ENCODE results near the gene CHRNB1.

DNA sequence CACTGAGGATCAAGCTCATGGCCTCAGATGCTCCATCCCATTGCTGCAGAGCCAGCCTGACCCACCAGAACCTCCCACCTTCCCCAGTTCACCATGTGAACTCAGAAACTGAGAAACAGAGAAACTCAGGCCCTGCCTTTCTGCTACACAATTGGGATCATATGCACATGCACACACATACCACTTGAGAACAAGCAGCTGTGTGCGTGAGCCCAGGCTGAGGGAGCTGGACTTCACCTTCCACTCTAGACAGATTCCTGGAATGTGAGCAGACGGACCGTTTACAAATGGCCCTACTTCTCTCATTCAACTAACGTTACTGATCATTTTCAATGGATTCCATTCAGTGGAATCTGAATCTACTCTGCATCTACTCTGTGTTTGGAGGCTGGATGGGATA lies 21.2 kb upstream of the CHRNB1 start:
- TF ChIP-seq, protein P1, sequence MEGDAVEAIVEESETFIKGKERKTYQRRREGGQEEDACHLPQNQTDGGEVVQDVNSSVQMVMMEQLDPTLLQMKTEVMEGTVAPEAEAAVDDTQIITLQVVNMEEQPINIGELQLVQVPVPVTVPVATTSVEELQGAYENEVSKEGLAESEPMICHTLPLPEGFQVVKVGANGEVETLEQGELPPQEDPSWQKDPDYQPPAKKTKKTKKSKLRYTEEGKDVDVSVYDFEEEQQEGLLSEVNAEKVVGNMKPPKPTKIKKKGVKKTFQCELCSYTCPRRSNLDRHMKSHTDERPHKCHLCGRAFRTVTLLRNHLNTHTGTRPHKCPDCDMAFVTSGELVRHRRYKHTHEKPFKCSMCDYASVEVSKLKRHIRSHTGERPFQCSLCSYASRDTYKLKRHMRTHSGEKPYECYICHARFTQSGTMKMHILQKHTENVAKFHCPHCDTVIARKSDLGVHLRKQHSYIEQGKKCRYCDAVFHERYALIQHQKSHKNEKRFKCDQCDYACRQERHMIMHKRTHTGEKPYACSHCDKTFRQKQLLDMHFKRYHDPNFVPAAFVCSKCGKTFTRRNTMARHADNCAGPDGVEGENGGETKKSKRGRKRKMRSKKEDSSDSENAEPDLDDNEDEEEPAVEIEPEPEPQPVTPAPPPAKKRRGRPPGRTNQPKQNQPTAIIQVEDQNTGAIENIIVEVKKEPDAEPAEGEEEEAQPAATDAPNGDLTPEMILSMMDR (IDR thresholded peaks at IDR 0.05): no peak
- no peak for TF ChIP-seq POLR2A (IDR thresholded peaks at IDR 0.05)

Measured in Peyer's patch (tissue), 4 donors.